GM12874 (cell line): ENCODE data around the gene SAMD10.

Source experiments
- TF ChIP-seq, protein P1 (sequence below): IDR thresholded peaks from 2 replicates; pipeline ENCODE4 v1.5.1; 2011; ENCODE audit warnings: low read depth, mild to moderate bottlenecking, control low read depth, low read length, moderate library complexity; ENCODE audit not compliant: insufficient read depth

SAMD10 gene

DNA sequence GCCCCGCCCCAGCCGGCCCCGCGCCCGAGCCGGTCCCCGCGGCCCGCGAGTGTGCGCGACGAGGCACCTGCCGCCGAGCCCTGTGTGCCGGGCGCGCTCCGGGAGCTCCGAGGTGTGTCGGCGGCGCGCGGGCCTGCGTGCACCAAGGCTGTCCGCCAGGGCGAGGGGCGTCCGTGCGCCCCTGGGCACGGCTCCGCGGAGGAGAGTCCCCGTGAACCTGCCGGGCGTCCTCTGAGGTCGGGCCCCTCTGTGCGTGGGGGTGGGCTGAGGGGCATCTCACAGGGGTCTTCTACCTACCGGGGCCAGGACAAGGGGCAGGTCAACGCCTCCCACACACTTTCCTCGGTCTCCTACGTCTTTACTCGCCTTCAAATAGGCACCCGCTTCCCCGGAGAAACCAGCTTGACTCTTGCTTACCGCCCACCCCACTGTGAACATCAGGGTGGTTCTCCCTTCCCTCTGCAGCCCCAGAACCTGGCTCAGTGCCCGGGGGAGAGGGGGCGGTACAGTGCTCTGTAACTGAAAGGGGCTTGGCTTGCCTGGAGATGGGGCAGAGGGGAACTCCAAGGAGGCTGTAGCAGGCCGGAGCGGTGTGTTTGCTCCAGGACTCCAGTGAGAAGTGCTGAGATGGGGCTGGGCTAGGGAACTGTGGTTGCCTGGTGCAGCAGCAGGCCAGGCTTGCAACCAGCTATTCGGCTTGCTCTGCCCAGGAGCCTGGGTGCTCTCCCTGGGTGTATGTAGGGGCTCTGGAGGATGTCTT is at the start of gene SAMD10:
TSS of gene SAMD10 (minus strand) at position 86 of the 760 bp plus-strand sequence. CDS start 175 bp downstream, outside the sequence.
- TF ChIP-seq, protein P1, sequence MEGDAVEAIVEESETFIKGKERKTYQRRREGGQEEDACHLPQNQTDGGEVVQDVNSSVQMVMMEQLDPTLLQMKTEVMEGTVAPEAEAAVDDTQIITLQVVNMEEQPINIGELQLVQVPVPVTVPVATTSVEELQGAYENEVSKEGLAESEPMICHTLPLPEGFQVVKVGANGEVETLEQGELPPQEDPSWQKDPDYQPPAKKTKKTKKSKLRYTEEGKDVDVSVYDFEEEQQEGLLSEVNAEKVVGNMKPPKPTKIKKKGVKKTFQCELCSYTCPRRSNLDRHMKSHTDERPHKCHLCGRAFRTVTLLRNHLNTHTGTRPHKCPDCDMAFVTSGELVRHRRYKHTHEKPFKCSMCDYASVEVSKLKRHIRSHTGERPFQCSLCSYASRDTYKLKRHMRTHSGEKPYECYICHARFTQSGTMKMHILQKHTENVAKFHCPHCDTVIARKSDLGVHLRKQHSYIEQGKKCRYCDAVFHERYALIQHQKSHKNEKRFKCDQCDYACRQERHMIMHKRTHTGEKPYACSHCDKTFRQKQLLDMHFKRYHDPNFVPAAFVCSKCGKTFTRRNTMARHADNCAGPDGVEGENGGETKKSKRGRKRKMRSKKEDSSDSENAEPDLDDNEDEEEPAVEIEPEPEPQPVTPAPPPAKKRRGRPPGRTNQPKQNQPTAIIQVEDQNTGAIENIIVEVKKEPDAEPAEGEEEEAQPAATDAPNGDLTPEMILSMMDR: peak; percentile 29; the same call in 1 of the 2 replicates

- TF ChIP-seq, protein P1: no peak
Measured at GRCh38 chr20:64027981-64028685, 48.7 kb upstream of the SAMD10 start.

GRCh38 chr20:64025826-64026412 is 46.5 kb upstream of the SAMD10 start:
- TF ChIP-seq, protein P1: no peak

DNA sequence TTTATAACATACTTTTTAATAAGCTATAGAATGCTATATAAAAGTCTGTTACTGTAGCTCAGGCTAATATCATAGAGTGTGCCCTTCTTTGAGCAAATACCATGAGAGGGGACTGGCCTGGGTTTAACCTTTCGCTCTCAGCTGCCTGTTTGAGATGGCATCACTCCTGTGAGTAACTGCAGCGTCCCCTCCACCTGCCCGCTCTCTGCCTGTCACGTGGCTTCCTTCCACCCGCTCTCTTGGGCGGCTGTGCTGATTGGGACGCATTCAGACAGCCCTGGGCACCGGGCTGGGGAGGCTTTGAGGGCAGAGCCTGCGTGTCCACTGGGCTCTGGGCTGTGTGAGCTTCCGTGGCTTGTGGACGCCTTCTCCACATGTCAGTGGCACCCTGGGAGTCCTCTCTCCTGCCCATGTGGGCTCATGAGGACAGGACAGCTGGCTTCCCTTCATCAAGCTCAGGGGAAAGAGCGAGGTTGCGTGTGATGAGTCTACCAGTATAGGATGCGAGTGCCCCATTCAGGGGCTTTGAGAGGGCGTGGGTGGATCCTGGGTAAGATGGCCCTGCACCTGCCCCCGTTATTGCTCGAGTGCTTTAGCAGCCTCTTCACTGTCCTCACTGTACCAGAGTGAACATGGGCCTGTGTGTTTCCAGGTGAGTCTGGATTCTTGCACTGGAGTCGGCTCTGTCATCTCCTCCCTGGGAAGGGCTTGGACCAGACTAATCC is 45.8 kb upstream of the SAMD10 start:
- TF ChIP-seq, protein P1: no peak

DNA sequence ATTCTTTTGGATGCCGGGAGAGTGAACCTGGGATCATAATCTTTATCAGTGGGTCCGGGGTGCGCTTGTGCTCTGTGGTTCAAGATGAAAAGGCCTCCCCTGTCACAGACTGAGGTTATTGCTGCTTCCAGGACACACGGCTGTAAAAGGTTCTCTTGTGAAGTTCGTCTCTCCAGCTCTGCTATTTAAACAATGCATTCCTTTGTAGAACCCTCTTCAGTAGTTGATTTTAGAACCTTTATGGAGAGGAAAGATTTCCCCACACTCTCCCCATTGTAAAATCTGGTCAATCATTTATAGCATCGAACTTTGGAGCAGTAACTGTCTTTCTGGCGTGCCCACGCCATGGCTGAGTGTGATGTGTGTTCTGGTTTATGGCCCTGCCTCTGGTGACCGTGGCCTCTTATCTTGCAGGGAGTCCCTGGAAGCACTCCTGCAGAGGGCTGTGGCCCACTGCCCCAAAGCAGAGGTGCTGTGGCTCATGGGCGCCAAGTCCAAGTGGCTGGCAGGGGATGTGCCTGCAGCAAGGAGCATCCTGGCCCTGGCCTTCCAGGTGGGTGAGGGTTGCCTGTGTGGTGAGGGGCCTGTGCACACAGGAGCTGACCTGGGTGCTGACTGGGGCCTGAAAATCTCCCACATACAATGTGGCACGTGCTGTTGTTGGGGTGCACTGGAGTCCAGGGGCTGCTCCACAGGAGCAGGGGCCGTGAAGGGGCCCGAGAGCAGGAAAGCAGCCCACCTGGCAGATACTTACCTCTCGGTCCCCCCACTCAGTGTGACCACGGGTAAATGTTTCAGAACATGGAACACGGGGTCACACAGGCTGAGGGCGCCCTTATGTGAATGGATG is 44.9 kb upstream of the SAMD10 start:
- TF ChIP-seq, protein P1: no peak

DNA sequence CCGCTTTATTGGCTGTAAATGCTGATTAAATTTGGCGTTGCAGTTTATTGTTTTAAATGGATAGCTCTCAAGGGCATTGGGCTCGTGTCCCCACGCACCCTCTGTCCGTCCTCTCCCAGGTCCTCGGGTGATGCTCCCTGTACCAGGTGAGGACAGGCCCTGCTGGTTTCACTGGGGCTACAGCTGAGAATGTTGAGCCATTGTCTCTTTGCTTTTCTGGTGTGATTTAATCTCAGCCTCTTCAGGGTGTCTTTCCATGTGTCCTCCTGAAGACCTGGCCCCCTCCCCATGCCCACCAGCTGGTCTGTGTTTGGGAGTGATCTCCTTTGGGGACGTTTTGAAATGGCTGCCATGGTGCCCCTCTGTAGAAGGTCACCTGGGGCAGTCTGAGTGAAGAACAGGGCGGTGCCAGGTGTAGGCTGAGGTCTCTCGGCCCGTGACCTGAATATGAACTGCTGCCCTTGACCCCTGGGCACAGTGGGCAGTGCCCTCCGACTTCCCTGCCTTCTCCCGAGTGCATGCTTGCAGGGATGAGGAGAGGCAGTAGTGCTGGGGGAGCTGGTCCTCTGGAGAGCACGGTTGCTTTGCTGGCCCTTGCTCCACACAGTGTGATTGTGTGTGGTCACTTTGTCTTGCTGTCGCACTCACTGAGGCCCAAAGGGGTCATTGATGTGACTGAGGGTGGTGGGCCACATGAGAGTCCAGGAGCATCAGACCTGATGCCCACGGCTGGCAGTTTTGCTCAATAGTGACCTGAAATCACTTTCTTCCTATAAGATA is 44.1 kb upstream of the SAMD10 start:
- TF ChIP-seq, protein P1: no peak
